KMS-11 (cell line): ENCODE results near the gene TUB.

ENCODE experiments used
- H2AFZ ChIP-seq: fragments of 200-600 bp; sonication (generic); 2 replicates; pipeline ENCODE4 v1.6.1; 2016; ENCODE audit warnings: antibody characterized with exemption, mixed run types, low read depth
- H3K27ac ChIP-seq: fragments of 200-600 bp; sonication (generic); 2 replicates; pipeline ENCODE4 v1.6.1; 2016; ENCODE audit warnings: mild to moderate bottlenecking, mixed run types
- H3K27me3 ChIP-seq: fragments of 200-600 bp; sonication (generic); 2 replicates; pipeline ENCODE4 v1.6.1; 2017; ENCODE audit warnings: mild to moderate bottlenecking, low read depth, mixed run types, moderate library complexity; ENCODE audit not compliant: insufficient read depth
- H3K36me3 ChIP-seq: fragments of 200-600 bp; sonication (generic); 2 replicates; pipeline ENCODE4 v1.6.1; 2017; ENCODE audit warnings: mild to moderate bottlenecking, mixed run types; ENCODE audit not compliant: insufficient read depth
- H3K4me1 ChIP-seq: fragments of 200-600 bp; sonication (generic); 2 replicates; pipeline ENCODE4 v1.6.1; 2016; ENCODE audit warnings: mild to moderate bottlenecking, low read depth, mixed run types; ENCODE audit not compliant: poor library complexity, severe bottlenecking
- H3K4me2 ChIP-seq: fragments of 200-600 bp; sonication (generic); 2 replicates; pipeline ENCODE4 v1.7.0; 2016; ENCODE audit warnings: mild to moderate bottlenecking, mixed run types
- H3K4me3 ChIP-seq: fragments of 200-600 bp; sonication (generic); IDR thresholded peaks from 2 replicates; pipeline ENCODE4 v1.6.1; 2017; ENCODE audit warnings: low read depth, low read length, mixed read lengths; ENCODE audit not compliant: insufficient read depth
- H3K79me2 ChIP-seq: fragments of 200-600 bp; sonication (generic); 2 replicates; pipeline ENCODE4 v1.6.1; 2016; ENCODE audit warnings: low read depth, mixed run types; ENCODE audit not compliant: insufficient read depth
- H3K9ac ChIP-seq: fragments of 200-600 bp; sonication (generic); 2 replicates; pipeline ENCODE4 v1.6.1; 2016; ENCODE audit warnings: mild to moderate bottlenecking, mixed run types
- H4K20me1 ChIP-seq: fragments of 200-600 bp; sonication (generic); 2 replicates; pipeline ENCODE4 v1.6.1; 2016; ENCODE audit warnings: mild to moderate bottlenecking, mixed run types; ENCODE audit not compliant: insufficient read depth
- TF ChIP-seq, protein P1 (sequence below): fragments of 200-600 bp; sonication (generic); conservative IDR thresholded peaks from 2 replicates; pipeline ENCODE4 v1.6.1; 2017; ENCODE audit warnings: low read depth, mild to moderate bottlenecking, antibody characterized with exemption, low read length, moderate library complexity, mixed read lengths

The TUB gene

GRCh38 chr11:8095806-8096522, 15.0 kb downstream of the TUB start:
- H3K27me3 ChIP-seq, result no peaks in the 10 kb centered on the region
- TF ChIP-seq, protein P1, sequence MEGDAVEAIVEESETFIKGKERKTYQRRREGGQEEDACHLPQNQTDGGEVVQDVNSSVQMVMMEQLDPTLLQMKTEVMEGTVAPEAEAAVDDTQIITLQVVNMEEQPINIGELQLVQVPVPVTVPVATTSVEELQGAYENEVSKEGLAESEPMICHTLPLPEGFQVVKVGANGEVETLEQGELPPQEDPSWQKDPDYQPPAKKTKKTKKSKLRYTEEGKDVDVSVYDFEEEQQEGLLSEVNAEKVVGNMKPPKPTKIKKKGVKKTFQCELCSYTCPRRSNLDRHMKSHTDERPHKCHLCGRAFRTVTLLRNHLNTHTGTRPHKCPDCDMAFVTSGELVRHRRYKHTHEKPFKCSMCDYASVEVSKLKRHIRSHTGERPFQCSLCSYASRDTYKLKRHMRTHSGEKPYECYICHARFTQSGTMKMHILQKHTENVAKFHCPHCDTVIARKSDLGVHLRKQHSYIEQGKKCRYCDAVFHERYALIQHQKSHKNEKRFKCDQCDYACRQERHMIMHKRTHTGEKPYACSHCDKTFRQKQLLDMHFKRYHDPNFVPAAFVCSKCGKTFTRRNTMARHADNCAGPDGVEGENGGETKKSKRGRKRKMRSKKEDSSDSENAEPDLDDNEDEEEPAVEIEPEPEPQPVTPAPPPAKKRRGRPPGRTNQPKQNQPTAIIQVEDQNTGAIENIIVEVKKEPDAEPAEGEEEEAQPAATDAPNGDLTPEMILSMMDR, result no peak
- H3K4me2 ChIP-seq, result no peak overlapping the region
- H3K79me2 ChIP-seq, result no peaks in the 10 kb centered on the region
- H3K27ac ChIP-seq, result no peak overlapping the region
- H2AFZ ChIP-seq, result no peak overlapping the region
- peaks cover 5% of the 10 kb centered on the region for H3K4me1 ChIP-seq
- H4K20me1 ChIP-seq, result no peaks in the 10 kb centered on the region
- no peaks in the 10 kb centered on the region for H3K36me3 ChIP-seq
- H3K4me3 ChIP-seq, result no peak overlapping the region
- no peak overlapping the region for H3K9ac ChIP-seq

DNA sequence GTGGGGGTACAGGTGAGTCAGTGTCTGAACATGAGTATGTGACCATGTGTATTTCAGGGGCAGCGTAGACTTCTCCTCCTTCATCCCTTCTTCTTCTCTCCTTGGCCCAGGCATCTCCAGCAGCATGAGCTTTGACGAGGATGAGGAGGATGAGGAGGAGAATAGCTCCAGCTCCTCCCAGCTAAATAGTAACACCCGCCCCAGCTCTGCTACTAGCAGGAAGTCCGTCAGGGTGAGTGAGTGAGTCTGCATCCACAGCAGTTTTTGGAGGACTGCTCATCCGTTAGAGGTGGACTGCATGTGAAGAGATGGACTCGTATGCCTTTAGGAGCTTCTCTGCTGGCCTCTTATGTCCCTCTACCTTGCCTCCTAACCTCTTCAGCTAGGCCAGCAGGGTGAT, 15.6 kb downstream of the TUB start:
- Histone ChIP-seq H3K79me2 (no peaks in the 10 kb centered on the region), H3K4me1 (no peaks in the 10 kb centered on the region), H3K4me3 (no peak overlapping the region), H3K9ac (no peak overlapping the region), H3K27ac (no peak overlapping the region), H4K20me1 (no peaks in the 10 kb centered on the region), H3K4me2 (no peak overlapping the region), H3K27me3 (no peaks in the 10 kb centered on the region), H3K36me3 (no peaks in the 10 kb centered on the region), H2AFZ (no peak overlapping the region)
- TF ChIP-seq, protein P1, result no peak

- no peak overlapping the region for H3K4me3 ChIP-seq
- no peak overlapping the region for H3K9ac ChIP-seq
- H3K27ac ChIP-seq, result no peak overlapping the region
- H4K20me1 ChIP-seq, result no peaks in the 10 kb centered on the region
- H2AFZ ChIP-seq, result no peak overlapping the region
- H3K27me3 ChIP-seq, result no peaks in the 10 kb centered on the region
- no peaks in the 10 kb centered on the region for H3K4me1 ChIP-seq
- no peaks in the 10 kb centered on the region for H3K79me2 ChIP-seq
- TF ChIP-seq, protein P1, result no peak
- no peak overlapping the region for H3K4me2 ChIP-seq
- H3K36me3 ChIP-seq, result no peaks in the 10 kb centered on the region
Measured at GRCh38 chr11:8097062-8097461, 16.1 kb downstream of the TUB start.

DNA sequence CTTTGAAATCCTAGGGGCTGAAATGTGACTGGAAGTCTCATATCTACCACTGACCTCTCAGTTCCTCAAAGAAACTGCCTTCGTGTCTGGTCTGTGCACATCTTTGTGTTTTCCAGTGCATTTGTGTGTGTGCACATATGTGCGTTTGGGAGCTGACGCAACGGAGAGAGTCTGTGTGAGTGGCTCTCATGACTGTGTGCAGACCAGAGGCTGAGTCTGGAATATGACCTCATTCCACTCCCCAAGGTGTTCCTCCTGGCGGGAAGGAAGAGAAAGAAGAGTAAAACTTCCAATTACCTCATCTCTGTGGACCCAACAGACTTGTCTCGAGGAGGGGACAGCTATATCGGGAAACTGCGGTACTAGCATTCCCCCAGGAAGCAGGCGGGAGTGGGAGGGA, 16.5 kb downstream of the TUB start:
- TF ChIP-seq, protein P1, result no peak
- no peak overlapping the region for H3K27ac ChIP-seq
- no peaks in the 10 kb centered on the region for H3K36me3 ChIP-seq
- H3K4me2 ChIP-seq, result no peak overlapping the region
- no peak overlapping the region for H3K9ac ChIP-seq
- no peaks in the 10 kb centered on the region for H3K4me1 ChIP-seq
- H3K79me2 ChIP-seq, result no peaks in the 10 kb centered on the region
- no peaks in the 10 kb centered on the region for H4K20me1 ChIP-seq
- H2AFZ ChIP-seq, result no peak overlapping the region
- no peaks in the 10 kb centered on the region for H3K27me3 ChIP-seq
- H3K4me3 ChIP-seq, result no peak overlapping the region
